ENCODE results near the gene USP9X. TPM values are rescaled to one million over a fixed set of nuclear protein-coding genes. Genes with fewer than 3 reads are reported as not detected.

Gene USP9X
- total and polyA plus RNA-seq, 2 of the 8 experiments (the other 6 are each of a cell fraction or from before 2014, with no cell fraction given) = 79.2 to 300 TPM

DNA sequence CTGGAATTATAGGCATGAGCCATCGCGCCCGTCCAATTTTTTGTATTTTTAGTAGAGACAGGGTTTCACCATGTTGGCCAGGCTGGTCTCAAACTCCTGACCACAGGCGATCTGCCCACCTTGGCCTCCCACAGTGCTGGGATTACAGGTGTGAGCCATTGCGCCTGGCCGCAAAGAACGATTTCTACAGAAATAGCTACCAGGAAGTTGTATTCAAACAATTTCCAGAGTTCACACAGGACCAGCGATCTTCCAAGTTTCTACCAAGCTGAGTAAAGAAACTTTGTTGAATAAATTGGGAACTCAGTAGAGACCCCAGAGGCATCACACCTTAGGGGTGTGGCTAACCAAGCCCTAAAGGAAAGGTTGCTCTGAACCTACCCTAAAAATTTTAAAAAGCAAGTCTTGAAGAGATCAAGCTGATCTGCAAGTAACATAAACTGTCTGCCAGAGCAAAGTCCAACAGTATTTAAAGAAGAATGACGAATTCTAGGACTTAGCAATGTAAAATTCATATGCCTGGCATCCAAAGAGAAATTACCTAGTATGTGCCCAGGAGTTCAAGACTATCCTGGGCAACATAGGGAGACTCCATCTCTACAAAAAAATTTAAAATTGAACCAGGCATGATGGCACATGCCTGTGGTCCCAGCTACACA lies 48.4 kb upstream of the USP9X start (continued):
- TF ChIP-seq TBP (IDR thresholded peaks at IDR 0.05; ENCODE audit: low read depth, low read length) = no peak
- TF ChIP-seq TAF7 (optimal IDR thresholded peaks at IDR 0.05; ENCODE audit: borderline replicate concordance, low read depth, low read length) = no peak
- TF ChIP-seq, protein P1, sequence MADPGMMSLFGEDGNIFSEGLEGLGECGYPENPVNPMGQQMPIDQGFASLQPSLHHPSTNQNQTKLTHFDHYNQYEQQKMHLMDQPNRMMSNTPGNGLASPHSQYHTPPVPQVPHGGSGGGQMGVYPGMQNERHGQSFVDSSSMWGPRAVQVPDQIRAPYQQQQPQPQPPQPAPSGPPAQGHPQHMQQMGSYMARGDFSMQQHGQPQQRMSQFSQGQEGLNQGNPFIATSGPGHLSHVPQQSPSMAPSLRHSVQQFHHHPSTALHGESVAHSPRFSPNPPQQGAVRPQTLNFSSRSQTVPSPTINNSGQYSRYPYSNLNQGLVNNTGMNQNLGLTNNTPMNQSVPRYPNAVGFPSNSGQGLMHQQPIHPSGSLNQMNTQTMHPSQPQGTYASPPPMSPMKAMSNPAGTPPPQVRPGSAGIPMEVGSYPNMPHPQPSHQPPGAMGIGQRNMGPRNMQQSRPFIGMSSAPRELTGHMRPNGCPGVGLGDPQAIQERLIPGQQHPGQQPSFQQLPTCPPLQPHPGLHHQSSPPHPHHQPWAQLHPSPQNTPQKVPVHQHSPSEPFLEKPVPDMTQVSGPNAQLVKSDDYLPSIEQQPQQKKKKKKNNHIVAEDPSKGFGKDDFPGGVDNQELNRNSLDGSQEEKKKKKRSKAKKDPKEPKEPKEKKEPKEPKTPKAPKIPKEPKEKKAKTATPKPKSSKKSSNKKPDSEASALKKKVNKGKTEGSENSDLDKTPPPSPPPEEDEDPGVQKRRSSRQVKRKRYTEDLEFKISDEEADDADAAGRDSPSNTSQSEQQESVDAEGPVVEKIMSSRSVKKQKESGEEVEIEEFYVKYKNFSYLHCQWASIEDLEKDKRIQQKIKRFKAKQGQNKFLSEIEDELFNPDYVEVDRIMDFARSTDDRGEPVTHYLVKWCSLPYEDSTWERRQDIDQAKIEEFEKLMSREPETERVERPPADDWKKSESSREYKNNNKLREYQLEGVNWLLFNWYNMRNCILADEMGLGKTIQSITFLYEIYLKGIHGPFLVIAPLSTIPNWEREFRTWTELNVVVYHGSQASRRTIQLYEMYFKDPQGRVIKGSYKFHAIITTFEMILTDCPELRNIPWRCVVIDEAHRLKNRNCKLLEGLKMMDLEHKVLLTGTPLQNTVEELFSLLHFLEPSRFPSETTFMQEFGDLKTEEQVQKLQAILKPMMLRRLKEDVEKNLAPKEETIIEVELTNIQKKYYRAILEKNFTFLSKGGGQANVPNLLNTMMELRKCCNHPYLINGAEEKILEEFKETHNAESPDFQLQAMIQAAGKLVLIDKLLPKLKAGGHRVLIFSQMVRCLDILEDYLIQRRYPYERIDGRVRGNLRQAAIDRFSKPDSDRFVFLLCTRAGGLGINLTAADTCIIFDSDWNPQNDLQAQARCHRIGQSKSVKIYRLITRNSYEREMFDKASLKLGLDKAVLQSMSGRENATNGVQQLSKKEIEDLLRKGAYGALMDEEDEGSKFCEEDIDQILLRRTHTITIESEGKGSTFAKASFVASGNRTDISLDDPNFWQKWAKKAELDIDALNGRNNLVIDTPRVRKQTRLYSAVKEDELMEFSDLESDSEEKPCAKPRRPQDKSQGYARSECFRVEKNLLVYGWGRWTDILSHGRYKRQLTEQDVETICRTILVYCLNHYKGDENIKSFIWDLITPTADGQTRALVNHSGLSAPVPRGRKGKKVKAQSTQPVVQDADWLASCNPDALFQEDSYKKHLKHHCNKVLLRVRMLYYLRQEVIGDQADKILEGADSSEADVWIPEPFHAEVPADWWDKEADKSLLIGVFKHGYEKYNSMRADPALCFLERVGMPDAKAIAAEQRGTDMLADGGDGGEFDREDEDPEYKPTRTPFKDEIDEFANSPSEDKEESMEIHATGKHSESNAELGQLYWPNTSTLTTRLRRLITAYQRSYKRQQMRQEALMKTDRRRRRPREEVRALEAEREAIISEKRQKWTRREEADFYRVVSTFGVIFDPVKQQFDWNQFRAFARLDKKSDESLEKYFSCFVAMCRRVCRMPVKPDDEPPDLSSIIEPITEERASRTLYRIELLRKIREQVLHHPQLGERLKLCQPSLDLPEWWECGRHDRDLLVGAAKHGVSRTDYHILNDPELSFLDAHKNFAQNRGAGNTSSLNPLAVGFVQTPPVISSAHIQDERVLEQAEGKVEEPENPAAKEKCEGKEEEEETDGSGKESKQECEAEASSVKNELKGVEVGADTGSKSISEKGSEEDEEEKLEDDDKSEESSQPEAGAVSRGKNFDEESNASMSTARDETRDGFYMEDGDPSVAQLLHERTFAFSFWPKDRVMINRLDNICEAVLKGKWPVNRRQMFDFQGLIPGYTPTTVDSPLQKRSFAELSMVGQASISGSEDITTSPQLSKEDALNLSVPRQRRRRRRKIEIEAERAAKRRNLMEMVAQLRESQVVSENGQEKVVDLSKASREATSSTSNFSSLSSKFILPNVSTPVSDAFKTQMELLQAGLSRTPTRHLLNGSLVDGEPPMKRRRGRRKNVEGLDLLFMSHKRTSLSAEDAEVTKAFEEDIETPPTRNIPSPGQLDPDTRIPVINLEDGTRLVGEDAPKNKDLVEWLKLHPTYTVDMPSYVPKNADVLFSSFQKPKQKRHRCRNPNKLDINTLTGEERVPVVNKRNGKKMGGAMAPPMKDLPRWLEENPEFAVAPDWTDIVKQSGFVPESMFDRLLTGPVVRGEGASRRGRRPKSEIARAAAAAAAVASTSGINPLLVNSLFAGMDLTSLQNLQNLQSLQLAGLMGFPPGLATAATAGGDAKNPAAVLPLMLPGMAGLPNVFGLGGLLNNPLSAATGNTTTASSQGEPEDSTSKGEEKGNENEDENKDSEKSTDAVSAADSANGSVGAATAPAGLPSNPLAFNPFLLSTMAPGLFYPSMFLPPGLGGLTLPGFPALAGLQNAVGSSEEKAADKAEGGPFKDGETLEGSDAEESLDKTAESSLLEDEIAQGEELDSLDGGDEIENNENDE (IDR thresholded peaks at IDR 0.05; ENCODE audit: insufficient replicate concordance, low read length) = no peak
- TF ChIP-seq GABPA (IDR thresholded peaks at IDR 0.05; ENCODE audit: borderline replicate concordance, insufficient read depth, low read length) = no peak
- TF ChIP-seq CTBP2 (IDR thresholded peaks at IDR 0.05; ENCODE audit: borderline replicate concordance, insufficient read depth, insufficient read length, low read length) = no peak

All from H1 (cell line).